GM23338 (cell line): ENCODE results near the gene FAM50A. TPM values are rescaled to one million over a fixed set of nuclear protein-coding genes. Genes with fewer than 3 reads are reported as not detected.

Experiments used
- ATAC-seq: fragments of 200-7000 bp; cut with Tn5 transposase; 3 replicates; pipeline ENCODE4 v1.9.1; 2020
- DNase-seq: peaks from one replicate; pipeline ENCODE4 v3.0.0-alpha.2; 2015; ENCODE audit warnings: low spot score
- H2AFZ ChIP-seq: fragments of 200-600 bp; sonication (generic); 2 replicates; pipeline ENCODE4 v1.8.0; 2016; ENCODE audit warnings: antibody characterized with exemption, mild to moderate bottlenecking, moderate library complexity
- H3F3A ChIP-seq: fragments of 200-600 bp; sonication (generic); replicated peaks from 2 replicates; pipeline ENCODE4 v1.8.0; 2017; ENCODE audit warnings: antibody characterized with exemption, mixed run types, low read depth
- H3K27ac ChIP-seq: fragments of 200-600 bp; sonication (generic); 2 replicates; pipeline ENCODE4 v1.6.1; 2016; ENCODE audit warnings: low read depth
- H3K27me3 ChIP-seq: fragments of 200-600 bp; sonication (generic); 2 replicates; pipeline ENCODE4 v1.8.0; 2016; ENCODE audit warnings: mild to moderate bottlenecking, mixed run types, moderate library complexity; ENCODE audit not compliant: insufficient read depth
- H3K36me3 ChIP-seq: fragments of 200-600 bp; sonication (generic); 2 replicates; pipeline ENCODE4 v1.8.0; 2016; ENCODE audit warnings: mild to moderate bottlenecking; ENCODE audit not compliant: insufficient read depth
- H3K4me1 ChIP-seq: fragments of 200-600 bp; sonication (generic); 2 replicates; pipeline ENCODE4 v1.8.0; 2016; ENCODE audit warnings: mild to moderate bottlenecking, moderate library complexity; ENCODE audit not compliant: insufficient read depth
- H3K4me2 ChIP-seq: fragments of 200-600 bp; sonication (generic); 2 replicates; pipeline ENCODE4 v1.7.1; 2017; ENCODE audit warnings: mixed run types
- H3K4me3 ChIP-seq: fragments of 200-600 bp; sonication (generic); 2 replicates; pipeline ENCODE4 v1.6.1; 2016; ENCODE audit warnings: mixed run types
- H3K79me2 ChIP-seq: fragments of 200-600 bp; sonication (generic); replicated peaks from 2 replicates; pipeline ENCODE4 v1.8.0; 2017; ENCODE audit warnings: mild to moderate bottlenecking; ENCODE audit not compliant: insufficient read depth
- H3K9me2 ChIP-seq: fragments of 200-600 bp; sonication (generic); 2 replicates; pipeline ENCODE4 v1.8.0; 2017; ENCODE audit not compliant: insufficient read depth
- H4K20me1 ChIP-seq: fragments of 200-600 bp; sonication (generic); replicated peaks from 2 replicates; pipeline ENCODE4 v1.8.0; 2017; ENCODE audit warnings: mild to moderate bottlenecking; ENCODE audit not compliant: insufficient read depth
- H3K27ac Mint-ChIP-seq: 2 replicates; pipeline ENCODE4 v1.8.0; 2020; ENCODE audit warnings: inconsistent platforms, mild to moderate bottlenecking, moderate library complexity, mixed read lengths
- H3K27me3 Mint-ChIP-seq: 3 replicates; pipeline ENCODE4 v1.8.0; 2022; ENCODE audit warnings: low read depth, mild to moderate bottlenecking, moderate library complexity, mixed read lengths, inconsistent platforms; ENCODE audit not compliant: insufficient read depth, poor library complexity
- H3K36me3 Mint-ChIP-seq: 3 replicates; pipeline ENCODE4 v1.8.0; 2021; ENCODE audit warnings: low read depth, mild to moderate bottlenecking, inconsistent platforms, moderate library complexity, mixed read lengths
- H3K4me1 Mint-ChIP-seq: 3 replicates; pipeline ENCODE4 v1.8.0; 2020; ENCODE audit warnings: mild to moderate bottlenecking, inconsistent platforms, mixed read lengths
- H3K4me3 Mint-ChIP-seq: 3 replicates; pipeline ENCODE4 v1.8.0; 2021; ENCODE audit warnings: moderate library complexity, mild to moderate bottlenecking, inconsistent platforms, mixed read lengths
- H3K9me3 Mint-ChIP-seq: 3 replicates; pipeline ENCODE4 v1.8.0; 2020; ENCODE audit warnings: moderate library complexity, mild to moderate bottlenecking, inconsistent platforms, mixed read lengths
- CREB1 ChIP-seq: fragments of 250-450 bp; sonication (Bioruptor Pico); IDR thresholded peaks from 2 replicates; pipeline ENCODE4 v1.5.0; 2020; ENCODE audit warnings: low read depth, mild to moderate bottlenecking, moderate library complexity
- ETS1 ChIP-seq: IDR thresholded peaks from 2 replicates; pipeline ENCODE4 v1.6.1; 2016; ENCODE audit warnings: antibody characterized with exemption
- EZH2 ChIP-seq: fragments of 200-600 bp; sonication (generic); IDR thresholded peaks from one replicate; pipeline ENCODE4 v1.8.0; 2017; ENCODE audit warnings: antibody characterized with exemption, mild to moderate bottlenecking, low read depth; ENCODE audit not compliant: unreplicated experiment
- EZH2phosphoT487 ChIP-seq: fragments of 200-600 bp; sonication (generic); IDR thresholded peaks from one replicate; pipeline ENCODE4 v1.8.1; 2018; ENCODE audit warnings: antibody characterized with exemption; ENCODE audit not compliant: unreplicated experiment
- JUNB ChIP-seq: IDR thresholded peaks from one replicate; pipeline ENCODE4 v1.6.1; 2016; ENCODE audit warnings: antibody characterized with exemption; ENCODE audit not compliant: unreplicated experiment
- NANOG ChIP-seq: IDR thresholded peaks from 2 replicates; pipeline ENCODE4 v1.6.1; 2016; ENCODE audit warnings: antibody characterized with exemption, borderline replicate concordance
- POLR2AphosphoS5 ChIP-seq: IDR thresholded peaks from 2 replicates; pipeline ENCODE4 v1.6.1; 2016; ENCODE audit warnings: antibody characterized with exemption, low read depth
- STAT1 ChIP-seq: IDR thresholded peaks from one replicate; pipeline ENCODE4 v1.6.1; 2016; ENCODE audit warnings: antibody characterized with exemption; ENCODE audit not compliant: unreplicated experiment
- ZNF114 ChIP-seq: fragments of 250-450 bp; sonication (Bioruptor Pico); IDR thresholded peaks from 2 replicates; pipeline ENCODE4 v1.5.0; 2020; ENCODE audit warnings: mild to moderate bottlenecking, moderate library complexity
- ZNF331 ChIP-seq: fragments of 250-450 bp; sonication (Bioruptor Pico); IDR thresholded peaks from 2 replicates; pipeline ENCODE4 v1.5.0; 2020; ENCODE audit warnings: low read depth, mild to moderate bottlenecking, moderate library complexity
- ZNF462 ChIP-seq: fragments of 250-450 bp; sonication (Bioruptor Pico); IDR thresholded peaks from 2 replicates; pipeline ENCODE4 v1.5.0; 2020; ENCODE audit warnings: mild to moderate bottlenecking, moderate library complexity
- polyA plus RNA-seq: library from polyadenylated mRNA; unstranded; fragments of >200 nt; fragmentation: Nextera tagmentation; extraction: Ambion mirVana; gene quantifications from 2 replicates; pipeline ENCODE4 v1.2.1, GENCODE V29; 2016
- total RNA-seq: library from RNA; depleted of rRNA; stranded (reverse); fragments of >200 nt; shearing (Covaris generic); gene quantifications from 2 replicates; pipeline ENCODE4 v1.2.3, GENCODE V29; 2014
- TF ChIP-seq, protein P1 (sequence below), 2 experiments: fragments of 200-600 bp in 1 of 2; sonication (generic) in 1 of 2; conservative IDR thresholded peaks; 2 replicates each; pipeline versions ENCODE4 v1.5.1 to v1.6.1; 2016 to 2017; ENCODE audit warnings: antibody characterized with exemption in 2 of 2, low read depth in 2 of 2, mild to moderate bottlenecking in 2 of 2, moderate library complexity in 1 of 2
- TF ChIP-seq, protein P2 (sequence below): IDR thresholded peaks from one replicate; pipeline ENCODE4 v1.6.1; 2018; ENCODE audit warnings: antibody characterized with exemption; ENCODE audit not compliant: unreplicated experiment

FAM50A gene
- total and polyA plus RNA-seq, 2 experiments from 2014 or later, result 23.9 to 77.6 TPM

GRCh38 chrX:154490021-154490413 lies 46.1 kb downstream of the FAM50A start:
- DNase-seq (peak; percentile 25), ATAC-seq (peak; percentile 6; the same call in 2 of the 3 replicates)
- TF ChIP-seq ETS1 (no peak), POLR2AphosphoS5 (no peak), NANOG (no peak), ZNF331 (CRISPR knock-in tag) (no peak), EZH2 (no peak), ZNF114 (CRISPR knock-in tag) (no peak), ZNF462 (CRISPR knock-in tag) (no peak), STAT1 (no peak), CREB1 (no peak), EZH2phosphoT487 (no peak), JUNB (no peak)
- TF ChIP-seq, protein P1, sequence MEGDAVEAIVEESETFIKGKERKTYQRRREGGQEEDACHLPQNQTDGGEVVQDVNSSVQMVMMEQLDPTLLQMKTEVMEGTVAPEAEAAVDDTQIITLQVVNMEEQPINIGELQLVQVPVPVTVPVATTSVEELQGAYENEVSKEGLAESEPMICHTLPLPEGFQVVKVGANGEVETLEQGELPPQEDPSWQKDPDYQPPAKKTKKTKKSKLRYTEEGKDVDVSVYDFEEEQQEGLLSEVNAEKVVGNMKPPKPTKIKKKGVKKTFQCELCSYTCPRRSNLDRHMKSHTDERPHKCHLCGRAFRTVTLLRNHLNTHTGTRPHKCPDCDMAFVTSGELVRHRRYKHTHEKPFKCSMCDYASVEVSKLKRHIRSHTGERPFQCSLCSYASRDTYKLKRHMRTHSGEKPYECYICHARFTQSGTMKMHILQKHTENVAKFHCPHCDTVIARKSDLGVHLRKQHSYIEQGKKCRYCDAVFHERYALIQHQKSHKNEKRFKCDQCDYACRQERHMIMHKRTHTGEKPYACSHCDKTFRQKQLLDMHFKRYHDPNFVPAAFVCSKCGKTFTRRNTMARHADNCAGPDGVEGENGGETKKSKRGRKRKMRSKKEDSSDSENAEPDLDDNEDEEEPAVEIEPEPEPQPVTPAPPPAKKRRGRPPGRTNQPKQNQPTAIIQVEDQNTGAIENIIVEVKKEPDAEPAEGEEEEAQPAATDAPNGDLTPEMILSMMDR (conservative IDR thresholded peaks at IDR 0.05; ENCODE audit: low read depth in 2 of 2), result no peak
- TF ChIP-seq, protein P2, sequence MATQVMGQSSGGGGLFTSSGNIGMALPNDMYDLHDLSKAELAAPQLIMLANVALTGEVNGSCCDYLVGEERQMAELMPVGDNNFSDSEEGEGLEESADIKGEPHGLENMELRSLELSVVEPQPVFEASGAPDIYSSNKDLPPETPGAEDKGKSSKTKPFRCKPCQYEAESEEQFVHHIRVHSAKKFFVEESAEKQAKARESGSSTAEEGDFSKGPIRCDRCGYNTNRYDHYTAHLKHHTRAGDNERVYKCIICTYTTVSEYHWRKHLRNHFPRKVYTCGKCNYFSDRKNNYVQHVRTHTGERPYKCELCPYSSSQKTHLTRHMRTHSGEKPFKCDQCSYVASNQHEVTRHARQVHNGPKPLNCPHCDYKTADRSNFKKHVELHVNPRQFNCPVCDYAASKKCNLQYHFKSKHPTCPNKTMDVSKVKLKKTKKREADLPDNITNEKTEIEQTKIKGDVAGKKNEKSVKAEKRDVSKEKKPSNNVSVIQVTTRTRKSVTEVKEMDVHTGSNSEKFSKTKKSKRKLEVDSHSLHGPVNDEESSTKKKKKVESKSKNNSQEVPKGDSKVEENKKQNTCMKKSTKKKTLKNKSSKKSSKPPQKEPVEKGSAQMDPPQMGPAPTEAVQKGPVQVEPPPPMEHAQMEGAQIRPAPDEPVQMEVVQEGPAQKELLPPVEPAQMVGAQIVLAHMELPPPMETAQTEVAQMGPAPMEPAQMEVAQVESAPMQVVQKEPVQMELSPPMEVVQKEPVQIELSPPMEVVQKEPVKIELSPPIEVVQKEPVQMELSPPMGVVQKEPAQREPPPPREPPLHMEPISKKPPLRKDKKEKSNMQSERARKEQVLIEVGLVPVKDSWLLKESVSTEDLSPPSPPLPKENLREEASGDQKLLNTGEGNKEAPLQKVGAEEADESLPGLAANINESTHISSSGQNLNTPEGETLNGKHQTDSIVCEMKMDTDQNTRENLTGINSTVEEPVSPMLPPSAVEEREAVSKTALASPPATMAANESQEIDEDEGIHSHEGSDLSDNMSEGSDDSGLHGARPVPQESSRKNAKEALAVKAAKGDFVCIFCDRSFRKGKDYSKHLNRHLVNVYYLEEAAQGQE, result no peak
- Histone ChIP-seq H3K9me2 (no peaks in the 10 kb centered on the region), H3F3A (no peaks in the 10 kb centered on the region), H3K4me2 (peak overlapping the region; percentile 75), H4K20me1 (no peaks in the 10 kb centered on the region), H3K79me2 (no peaks in the 10 kb centered on the region), H3K27me3 (no peaks in the 10 kb centered on the region), H3K27ac (no peak overlapping the region), H2AFZ (no peak overlapping the region), H3K4me1 (no peaks in the 10 kb centered on the region), H3K4me3 (peak overlapping the region; percentile 54), H3K36me3 (no peaks in the 10 kb centered on the region)
- Mint-ChIP-seq H3K4me1 (peaks cover 3% of the 10 kb centered on the region; the same call in 2 of the 3 replicates), H3K4me3 (peak overlapping the region; percentile 76), H3K27me3 (peaks cover 16% of the 10 kb centered on the region), H3K9me3 (no peaks in the 10 kb centered on the region), H3K27ac (0 out of 2 replicates have a peak overlapping the region, but pooled peaks have one; percentile 74), H3K36me3 (no peaks in the 10 kb centered on the region; the same call in 2 of the 3 replicates)
